GM19328 (cell line): ENCODE data around the gene CLRN1.

ENCODE experiments used
- ATAC-seq: cut with Tn5 transposase; IDR thresholded peaks from one replicate; pipeline ENCODE4 v1.9.1; 2021; ENCODE audit warnings: mild to moderate bottlenecking, moderate library complexity; ENCODE audit not compliant: unreplicated experiment

CLRN1 gene

DNA sequence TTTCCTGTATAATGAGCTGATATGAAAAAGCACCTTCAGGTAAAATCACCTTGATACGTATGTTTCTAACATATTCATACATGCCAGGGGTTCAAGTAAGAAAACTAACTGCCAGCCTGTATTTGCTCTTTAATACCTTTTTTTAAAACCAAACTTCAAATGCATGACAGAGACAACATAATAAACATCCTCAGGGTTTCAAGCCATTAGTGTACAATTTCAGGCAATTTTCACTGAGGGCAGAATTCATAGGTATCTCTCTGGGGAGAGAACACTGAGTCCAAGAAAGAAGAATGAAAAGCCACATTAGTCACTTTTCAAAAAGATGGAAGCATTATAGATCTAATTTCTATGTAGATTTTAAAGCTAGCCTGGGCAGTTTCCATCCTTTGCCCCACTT, 94.2 kb downstream of the CLRN1 start:
- no peak for ATAC-seq

DNA sequence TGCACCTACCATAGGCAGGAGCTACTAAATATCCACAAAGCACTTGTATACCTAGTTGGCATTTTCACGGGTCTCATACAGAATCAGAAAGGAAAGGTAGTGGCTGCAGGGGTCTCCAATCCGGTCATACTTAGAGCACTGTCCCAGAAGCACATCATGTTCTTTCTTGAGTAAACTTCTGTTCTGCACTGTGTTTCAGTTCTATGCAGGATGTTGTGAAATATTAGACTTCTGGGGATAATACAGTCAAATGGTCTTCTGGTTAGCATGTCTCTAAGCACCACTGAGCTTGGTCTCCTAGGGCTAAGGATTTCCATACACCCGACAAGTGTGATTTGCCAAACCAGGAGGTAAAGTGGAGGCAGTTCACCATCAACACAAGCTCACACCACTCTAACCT, 95.2 kb downstream of the CLRN1 start:
- ATAC-seq: no peak

DNA sequence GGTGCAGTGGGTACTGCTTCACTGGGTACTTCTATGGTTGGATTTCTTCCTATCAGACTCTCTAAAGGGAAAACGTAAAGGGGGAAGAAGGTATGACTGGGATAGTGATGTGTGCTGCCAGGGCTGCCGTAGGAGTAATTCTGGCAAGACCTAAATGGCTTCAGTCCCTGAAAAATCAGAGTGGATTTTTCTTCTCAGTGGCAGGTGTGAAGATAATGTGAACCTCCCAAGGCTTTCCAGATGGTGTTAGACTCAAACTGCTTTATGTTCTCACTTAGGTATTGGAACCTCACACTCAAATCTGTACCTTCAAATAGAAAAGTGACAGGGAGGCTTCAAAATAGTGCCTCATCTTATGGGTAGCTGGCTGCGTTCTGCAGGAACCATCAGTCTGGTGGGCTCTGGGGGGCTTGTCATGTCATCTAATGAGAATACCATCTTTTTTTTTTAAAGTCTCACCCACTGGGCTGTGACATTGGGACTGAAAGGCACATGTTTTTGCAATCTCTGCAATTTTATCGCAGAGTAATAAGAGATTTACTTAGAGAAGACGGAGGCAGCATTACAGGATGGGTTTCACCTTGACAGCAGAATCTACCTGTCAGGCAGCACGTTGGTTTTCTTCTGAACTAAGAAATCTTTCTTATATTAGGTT, 95.8 kb downstream of the CLRN1 start:
- no peak for ATAC-seq
